Mesenchymal stem cell (in vitro differentiated cells and primary cell): ENCODE measurements around the gene GIPC2.
A peak's percentile ranks its signal among the peaks of the same experiment; 100 is the strongest.

Experiments used
- DNase-seq: peaks from one replicate; pipeline ENCODE4 v3.0.0-alpha.2; 2013
- H2AFZ ChIP-seq: one replicate; pipeline ENCODE4 v1.6.1; 2013; ENCODE audit warnings: low read depth, mild to moderate bottlenecking, control low read depth, inconsistent platforms, low read length, moderate library complexity
- H2AK5ac ChIP-seq: 2 replicates; pipeline ENCODE4 v1.6.1; 2013; ENCODE audit warnings: low read length, moderate library complexity, mild to moderate bottlenecking, inconsistent platforms; ENCODE audit not compliant: severe bottlenecking
- H2BK120ac ChIP-seq: one replicate; pipeline ENCODE4 v1.6.1; 2013; ENCODE audit warnings: low read depth, mild to moderate bottlenecking, inconsistent platforms, low read length, moderate library complexity
- H2BK12ac ChIP-seq, 2 experiments: one replicate each; pipeline ENCODE4 v1.6.1; 2013; ENCODE audit warnings: inconsistent platforms in 2 of 2, low read length in 2 of 2, mild to moderate bottlenecking in 2 of 2, moderate library complexity in 2 of 2, control low read depth in 1 of 2
- H2BK15ac ChIP-seq: one replicate; pipeline ENCODE4 v1.6.1; 2013; ENCODE audit warnings: mild to moderate bottlenecking, low read depth, inconsistent platforms; ENCODE audit not compliant: poor library complexity, severe bottlenecking
- H2BK5ac ChIP-seq: 2 replicates; pipeline ENCODE4 v1.6.1; 2013; ENCODE audit warnings: low read depth, mild to moderate bottlenecking, low read length, control low read depth, inconsistent platforms; ENCODE audit not compliant: poor library complexity, severe bottlenecking
- H3K14ac ChIP-seq, 2 experiments: one replicate each; pipeline ENCODE4 v1.6.1; 2013; ENCODE audit warnings: inconsistent platforms in 2 of 2, low read length in 2 of 2, control low read depth in 1 of 2, mild to moderate bottlenecking in 1 of 2, moderate library complexity in 1 of 2
- H3K18ac ChIP-seq, 2 experiments: one replicate each; pipeline ENCODE4 v1.6.1; 2013; ENCODE audit warnings: inconsistent platforms in 2 of 2, low read length in 2 of 2, control low read depth in 1 of 2, low read depth in 1 of 2, mild to moderate bottlenecking in 1 of 2
- H3K23ac ChIP-seq, 2 experiments: one replicate each; pipeline ENCODE4 v1.6.1; 2013; ENCODE audit warnings: inconsistent platforms in 2 of 2, low read length in 2 of 2, mild to moderate bottlenecking in 2 of 2, moderate library complexity in 2 of 2, control low read depth in 1 of 2
- H3K27ac ChIP-seq: 2 replicates; pipeline ENCODE4 v1.5.1; 2013; ENCODE audit warnings: mild to moderate bottlenecking, moderate library complexity, low read length, control low read depth, inconsistent platforms; ENCODE audit not compliant: poor library complexity, severe bottlenecking
- H3K27me3 ChIP-seq, 2 experiments: 2 replicates each; pipeline versions ENCODE4 v1.6.1 to v1.7.0; 2013; ENCODE audit warnings: low read length in 2 of 2, mild to moderate bottlenecking in 2 of 2, moderate library complexity in 2 of 2, control low read depth in 1 of 2, inconsistent platforms in 1 of 2; ENCODE audit not compliant: control insufficient read depth in 1 of 2, insufficient read depth in 1 of 2
- H3K36me3 ChIP-seq, 2 experiments: 2 replicates each; pipeline versions ENCODE4 v1.6.1 to v1.7.0; 2013; ENCODE audit warnings: low read length in 2 of 2, control low read depth in 1 of 2, inconsistent platforms in 1 of 2, low read depth in 1 of 2, mild to moderate bottlenecking in 1 of 2; ENCODE audit not compliant: insufficient read depth in 2 of 2, control insufficient read depth in 1 of 2
- H3K4ac ChIP-seq, 2 experiments: one replicate each; pipeline ENCODE4 v1.6.1; 2013; ENCODE audit warnings: inconsistent platforms in 2 of 2, low read length in 2 of 2, mild to moderate bottlenecking in 2 of 2, moderate library complexity in 2 of 2, control low read depth in 1 of 2, low read depth in 1 of 2
- H3K4me1 ChIP-seq: 2 replicates; pipeline ENCODE4 v1.6.1; 2013; ENCODE audit warnings: low read depth, low read length, control low read depth; ENCODE audit not compliant: control insufficient read depth, insufficient read depth
- H3K4me2 ChIP-seq: 2 replicates; pipeline ENCODE4 v1.6.1; 2013; ENCODE audit warnings: low read length, mild to moderate bottlenecking, inconsistent platforms; ENCODE audit not compliant: poor library complexity, severe bottlenecking
- H3K4me3 ChIP-seq, 2 experiments: 2 replicates each; pipeline versions ENCODE4 v1.5.1 to v1.7.0; 2013; ENCODE audit warnings: low read length in 2 of 2, mild to moderate bottlenecking in 2 of 2, control low read depth in 1 of 2, low read depth in 1 of 2; ENCODE audit not compliant: insufficient read depth in 1 of 2
- H3K79me1 ChIP-seq: replicated peaks from 2 replicates; pipeline ENCODE4 v1.6.1; 2013; ENCODE audit warnings: mild to moderate bottlenecking, control low read depth, low read length, inconsistent platforms; ENCODE audit not compliant: poor library complexity, severe bottlenecking
- H3K9ac ChIP-seq: 2 replicates; pipeline ENCODE4 v1.7.0; 2013; ENCODE audit warnings: mild to moderate bottlenecking, low read length, moderate library complexity
- H3K9me3 ChIP-seq: 2 replicates; pipeline ENCODE4 v1.7.0; 2013; ENCODE audit warnings: mild to moderate bottlenecking, low read length; ENCODE audit not compliant: control insufficient read depth
- H4K8ac ChIP-seq: one replicate; pipeline ENCODE4 v1.6.1; 2013; ENCODE audit warnings: inconsistent platforms, mild to moderate bottlenecking, low read length, moderate library complexity
- H4K91ac ChIP-seq: one replicate; pipeline ENCODE4 v1.6.1; 2013; ENCODE audit warnings: mild to moderate bottlenecking, low read length, inconsistent platforms
- WGBS: methylation state at CpG from one replicate; pipeline ENCODE4 v1.1.7; 2013; ENCODE audit warnings: mixed read lengths; 5-methylcytosine and 5-hydroxymethylcytosine counted together

The GIPC2 gene

DNA sequence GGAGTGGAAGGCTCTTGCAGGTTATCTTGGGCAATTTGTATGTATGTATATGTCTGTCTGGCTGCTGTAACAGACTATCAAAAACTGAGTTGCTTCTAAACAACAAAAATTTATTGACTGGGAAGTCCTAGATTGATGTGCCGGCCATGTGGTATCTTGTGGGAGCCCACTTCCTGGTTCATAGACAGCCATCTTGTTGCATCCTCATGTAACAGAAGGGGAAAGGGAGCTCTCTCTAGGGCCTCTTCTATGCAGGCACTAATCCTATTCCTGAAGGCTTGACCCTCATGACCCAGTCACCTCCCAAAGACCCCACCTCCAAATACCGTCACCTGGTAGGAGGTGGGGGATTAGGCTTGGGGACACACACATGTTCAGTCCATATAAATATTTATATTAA is 9.2 kb downstream of the GIPC2 start:
- Histone ChIP-seq H3K4me2 (no peak overlapping the region), H4K8ac (no peak overlapping the region), H2AK5ac (no peak overlapping the region), H3K4me3 (no peak overlapping the region), H4K91ac (no peak overlapping the region), H2BK5ac (no peak overlapping the region), H3K14ac (no peak overlapping the region), H3K18ac (no peak overlapping the region), H3K27me3 (no peaks in the 10 kb centered on the region), H3K9me3 (no peaks in the 10 kb centered on the region), H3K36me3 (no peaks in the 10 kb centered on the region), H3K23ac (no peak overlapping the region), H3K4me1 (no peaks in the 10 kb centered on the region), H2BK15ac (no peak overlapping the region), H2AFZ (no peak overlapping the region), H3K27ac (no peak overlapping the region), H3K79me1 (no peaks in the 10 kb centered on the region), H3K9ac (no peak overlapping the region), H2BK12ac (no peak overlapping the region), H2BK120ac (no peak overlapping the region), H3K4ac (no peak overlapping the region)
- WGBS, result 100% methylated on average over 1 of the region's 2 CpGs
- DNase-seq, result no peak

DNA sequence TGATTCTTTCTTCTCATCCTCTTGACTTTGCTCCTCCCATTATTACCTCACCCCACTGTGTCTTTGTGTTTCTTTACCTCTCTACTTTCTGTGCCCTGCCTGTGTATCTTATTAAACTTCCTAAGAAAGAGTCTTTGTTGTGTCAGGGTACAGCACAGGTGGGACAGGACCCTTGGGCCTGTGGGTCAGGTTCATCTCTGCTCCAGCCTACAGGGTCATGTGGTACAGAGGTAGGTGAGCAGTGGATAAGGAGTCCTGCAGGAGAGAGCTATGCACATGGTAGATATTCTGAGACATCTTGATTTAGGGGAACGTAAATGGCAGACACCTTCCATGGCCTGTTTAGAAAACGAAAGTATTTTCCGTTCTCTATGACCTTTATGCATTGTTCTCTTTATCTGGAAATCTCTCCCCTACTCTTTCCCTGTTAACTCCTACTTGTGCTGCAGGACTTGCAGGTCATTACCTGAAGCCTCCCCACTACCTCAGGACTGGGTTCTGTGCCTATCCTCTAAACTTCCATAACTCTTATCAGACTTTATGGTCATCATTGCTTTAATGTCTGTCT is 9.9 kb downstream of the GIPC2 start:
- Histone ChIP-seq H2AK5ac (no peak overlapping the region), H3K4me2 (no peak overlapping the region), H2BK15ac (no peak overlapping the region), H3K36me3 (no peaks in the 10 kb centered on the region), H3K79me1 (no peaks in the 10 kb centered on the region), H3K23ac (no peak overlapping the region), H3K14ac (no peak overlapping the region), H2BK5ac (no peak overlapping the region), H3K4me3 (peak overlapping the region in 1 of 2 experiments; percentile 38), H2AFZ (no peak overlapping the region), H3K18ac (no peak overlapping the region), H2BK12ac (no peak overlapping the region), H3K27ac (no peak overlapping the region), H4K91ac (no peak overlapping the region), H2BK120ac (no peak overlapping the region), H3K4ac (no peak overlapping the region), H3K27me3 (no peaks in the 10 kb centered on the region), H3K9me3 (no peaks in the 10 kb centered on the region), H3K4me1 (no peaks in the 10 kb centered on the region), H3K9ac (no peak overlapping the region), H4K8ac (no peak overlapping the region)
- no peak for DNase-seq
- 91% methylated on average over 3 of the region's 3 CpGs for WGBS

- Histone ChIP-seq H4K91ac (no peak overlapping the region), H3K9ac (no peak overlapping the region), H3K36me3 (no peaks in the 10 kb centered on the region), H3K27me3 (no peaks in the 10 kb centered on the region), H2AK5ac (no peak overlapping the region), H3K4me3 (no peak overlapping the region), H3K18ac (no peak overlapping the region), H3K27ac (no peak overlapping the region), H3K4me2 (no peak overlapping the region), H3K79me1 (no peaks in the 10 kb centered on the region), H2BK120ac (no peak overlapping the region), H4K8ac (no peak overlapping the region), H3K23ac (no peak overlapping the region), H3K4ac (no peak overlapping the region), H2AFZ (no peak overlapping the region), H2BK15ac (no peak overlapping the region), H3K9me3 (no peaks in the 10 kb centered on the region), H2BK12ac (no peak overlapping the region), H2BK5ac (no peak overlapping the region), H3K4me1 (no peaks in the 10 kb centered on the region), H3K14ac (no peak overlapping the region)
- 55% methylated on average over 2 of the region's 4 CpGs for WGBS
- DNase-seq, result no peak
Observed at GRCh38 chr1:78058670-78059069, 12.9 kb downstream of the GIPC2 start.

- no peak overlapping the region for H2AK5ac ChIP-seq
- H3K23ac ChIP-seq, result no peak overlapping the region
- no peaks in the 10 kb centered on the region for H3K36me3 ChIP-seq
- H3K18ac ChIP-seq, result no peak overlapping the region
- no peak overlapping the region for H3K27ac ChIP-seq
- H2BK12ac ChIP-seq, result no peak overlapping the region
- H3K4me1 ChIP-seq, result no peaks in the 10 kb centered on the region
- H4K8ac ChIP-seq, result no peak overlapping the region
- no peaks in the 10 kb centered on the region for H3K9me3 ChIP-seq
- H3K4ac ChIP-seq, result no peak overlapping the region
- H2BK15ac ChIP-seq, result no peak overlapping the region
- no peak overlapping the region for H2BK120ac ChIP-seq
- H3K14ac ChIP-seq, result no peak overlapping the region
- WGBS, result 85% methylated on average over 4 of the region's 4 CpGs
- no peaks in the 10 kb centered on the region for H3K27me3 ChIP-seq
- no peak overlapping the region for H3K4me3 ChIP-seq
- peak overlapping the region; percentile 65 for H3K9ac ChIP-seq
- H2AFZ ChIP-seq, result no peak overlapping the region
- no peak overlapping the region for H3K4me2 ChIP-seq
- no peaks in the 10 kb centered on the region for H3K79me1 ChIP-seq
- H2BK5ac ChIP-seq, result no peak overlapping the region
- H4K91ac ChIP-seq, result no peak overlapping the region
- DNase-seq, result no peak
Observed at GRCh38 chr1:78060857-78061563, 15.2 kb downstream of the GIPC2 start.
